HG03135 (cell line): ENCODE results near the gene DAP.
"Not testable (repeated sequence)": the region's sequence is repeated elsewhere in the genome, so short reads cannot be mapped to it uniquely, and the experiment has no call there.

Experiments used
- ATAC-seq: cut with Tn5 transposase; IDR thresholded peaks from one replicate; pipeline ENCODE4 v1.9.1; 2021; ENCODE audit warnings: mild to moderate bottlenecking, moderate library complexity; ENCODE audit not compliant: unreplicated experiment

Gene DAP

DNA sequence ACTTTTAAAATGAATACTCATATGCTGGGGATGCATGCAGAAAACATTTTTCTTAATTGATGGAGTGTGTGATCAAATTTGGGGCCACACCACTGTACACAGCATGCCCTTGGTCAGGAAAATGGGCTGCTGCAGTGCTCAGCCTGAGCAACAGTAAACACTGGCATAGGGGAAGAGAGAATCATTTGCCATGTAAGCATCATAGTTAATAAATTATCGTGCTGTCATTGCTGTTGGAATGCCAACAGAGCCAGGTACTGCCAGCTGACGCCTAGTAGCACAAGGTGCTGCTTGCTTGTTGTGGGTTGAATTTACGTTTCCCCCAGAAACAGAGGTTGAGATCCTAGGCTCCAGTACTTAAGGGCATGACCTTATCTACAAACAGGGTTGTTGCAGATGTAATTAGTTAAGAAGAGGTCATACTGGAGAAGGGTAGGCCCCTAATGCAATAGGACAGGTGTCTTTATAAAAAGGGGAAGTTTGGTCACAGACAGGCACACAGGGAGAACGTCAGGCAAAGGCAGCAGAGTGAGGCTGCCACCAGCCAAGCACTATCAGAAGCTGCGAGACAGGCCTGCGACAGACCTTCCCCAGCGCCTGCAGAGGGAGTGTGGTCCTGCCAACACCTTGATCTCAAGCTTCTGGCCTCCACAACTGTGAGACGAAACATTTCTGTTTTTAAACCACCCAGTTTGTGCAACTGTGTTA lies 25.3 kb downstream of the DAP start:
- ATAC-seq: peak; percentile 73

GRCh38 chr5:10734832-10735523 lies 26.1 kb downstream of the DAP start:
- no peak for ATAC-seq

DNA sequence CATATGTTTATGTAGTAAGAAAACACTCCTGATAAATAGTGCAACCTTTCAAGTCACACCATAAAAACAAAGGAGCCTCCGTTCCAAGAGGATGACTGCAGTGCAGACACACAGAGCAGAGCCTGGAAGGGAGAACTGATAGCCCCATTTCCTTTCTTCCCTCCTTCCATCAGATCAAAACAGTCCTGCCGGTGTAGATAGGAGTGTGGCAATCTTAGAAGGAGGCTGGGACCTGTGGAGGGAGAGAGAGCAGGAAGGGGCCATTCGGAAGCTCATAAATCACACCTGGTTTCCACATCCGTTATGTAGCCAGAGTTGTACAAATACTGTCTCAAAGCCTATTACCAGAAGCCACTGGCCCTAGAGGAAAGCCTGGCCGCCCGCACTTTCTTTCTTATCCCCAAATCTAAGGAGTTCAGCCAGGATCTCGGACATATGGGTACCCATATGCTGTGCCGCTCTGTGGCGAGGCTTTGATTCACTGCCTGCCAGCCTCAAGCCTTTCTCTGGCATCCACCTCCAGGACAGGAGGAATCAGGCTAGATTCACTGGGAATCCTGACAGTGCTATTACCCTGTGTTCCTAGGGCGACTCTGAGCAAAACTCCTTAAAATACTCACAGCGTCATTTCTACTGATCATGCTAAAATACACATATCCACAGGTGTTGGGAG lies 26.9 kb downstream of the DAP start:
- no peak for ATAC-seq

DNA sequence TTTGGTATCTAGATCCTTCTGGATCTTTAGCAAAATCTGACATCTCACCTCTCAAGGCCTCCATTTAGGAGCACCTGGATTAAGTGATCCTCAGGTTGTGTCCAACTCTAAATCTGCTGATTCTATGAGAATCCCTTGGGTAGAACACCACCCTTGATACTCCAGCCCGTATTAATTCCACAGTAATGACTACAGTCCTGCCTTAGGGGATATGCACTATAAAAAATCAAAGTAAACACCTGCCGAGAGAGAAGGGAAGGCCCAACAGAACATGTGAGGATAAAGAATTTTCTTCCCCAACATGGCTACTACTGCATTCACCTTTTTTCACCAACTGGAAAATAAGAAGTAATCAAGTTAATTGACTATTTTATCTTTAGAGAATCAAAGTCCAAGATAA lies 27.6 kb downstream of the DAP start:
- peak; percentile 3 for ATAC-seq

DNA sequence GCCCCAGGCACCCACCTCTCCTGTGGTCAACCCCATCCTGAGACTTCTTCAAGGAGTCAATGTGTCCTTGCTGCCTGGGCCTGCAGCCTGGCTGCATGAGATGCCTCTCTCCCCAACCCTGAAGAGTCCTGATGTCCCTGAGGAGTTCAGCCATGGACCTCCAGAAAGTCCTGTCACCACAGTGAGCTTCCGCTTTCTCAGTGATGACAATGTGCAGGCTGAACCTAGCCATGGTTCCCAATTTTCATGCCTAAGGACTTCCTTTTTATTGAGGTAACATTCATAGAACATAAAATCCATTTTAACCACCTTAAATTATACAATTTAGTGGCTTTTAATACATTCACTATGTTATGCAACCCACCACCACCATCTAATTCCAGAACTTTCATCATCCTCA lies 29.1 kb downstream of the DAP start:
- ATAC-seq: no peak

- no peak for ATAC-seq
These were observed 31.0 kb downstream of the DAP start for GRCh38 chr5:10730043-10730351.

DNA sequence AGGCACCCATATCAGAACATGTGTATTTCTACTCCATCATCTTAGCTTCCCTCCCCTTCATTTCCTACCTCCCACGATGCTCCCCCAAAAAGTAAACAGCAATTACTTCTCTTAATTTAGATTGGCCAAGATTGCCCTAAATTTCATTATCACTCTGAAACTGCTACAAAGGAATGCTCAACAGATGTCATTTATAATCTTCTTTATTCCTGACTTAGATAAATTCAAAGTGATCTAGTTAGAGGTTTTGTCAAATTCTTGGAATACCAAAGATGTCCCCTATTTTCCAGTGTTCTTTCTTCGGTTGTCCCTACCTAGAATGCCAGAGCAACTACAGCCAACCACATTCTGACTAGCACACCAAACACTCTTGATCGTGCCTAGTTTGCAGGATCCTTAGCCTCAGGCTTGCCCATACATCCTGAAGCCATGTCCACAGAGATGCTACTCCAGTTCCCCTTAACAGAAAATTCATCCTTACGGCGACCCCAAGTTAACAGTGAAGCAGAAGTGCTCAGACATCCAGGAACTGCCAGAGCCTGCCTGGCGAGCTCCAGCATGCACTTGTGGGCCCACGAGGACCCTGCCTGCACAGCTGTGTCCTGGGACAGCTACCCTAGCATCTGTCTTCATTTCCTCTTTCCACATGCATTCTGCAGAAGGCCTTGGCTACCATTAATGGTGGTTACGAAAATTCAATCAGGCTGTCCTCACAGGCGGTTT lies 31.6 kb downstream of the DAP start:
- no peak for ATAC-seq

- ATAC-seq: no peak
These were observed 32.4 kb downstream of the DAP start for GRCh38 chr5:10728679-10729078.

DNA sequence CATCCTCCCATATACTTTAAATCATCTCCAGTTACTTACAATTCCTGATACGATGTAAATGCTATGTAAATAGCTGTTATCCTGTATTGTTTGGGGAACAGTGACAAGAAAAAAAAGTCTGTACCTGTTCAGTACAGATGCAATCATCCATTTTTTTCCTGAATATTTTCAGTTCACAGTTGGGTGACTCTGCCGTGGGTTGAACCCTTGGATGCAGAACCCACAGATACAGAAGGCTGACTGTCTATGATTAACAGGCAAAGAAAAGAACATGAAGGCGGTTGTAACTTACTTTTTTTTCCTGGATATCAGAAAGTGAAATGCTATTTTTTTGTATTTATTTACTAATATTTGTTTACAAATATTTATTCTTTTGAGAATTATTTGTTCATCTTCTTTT lies 33.2 kb downstream of the DAP start:
- ATAC-seq: no peak

GRCh38 chr5:10726913-10727517 lies 34.0 kb downstream of the DAP start:
- peak; percentile 83 for ATAC-seq

DNA sequence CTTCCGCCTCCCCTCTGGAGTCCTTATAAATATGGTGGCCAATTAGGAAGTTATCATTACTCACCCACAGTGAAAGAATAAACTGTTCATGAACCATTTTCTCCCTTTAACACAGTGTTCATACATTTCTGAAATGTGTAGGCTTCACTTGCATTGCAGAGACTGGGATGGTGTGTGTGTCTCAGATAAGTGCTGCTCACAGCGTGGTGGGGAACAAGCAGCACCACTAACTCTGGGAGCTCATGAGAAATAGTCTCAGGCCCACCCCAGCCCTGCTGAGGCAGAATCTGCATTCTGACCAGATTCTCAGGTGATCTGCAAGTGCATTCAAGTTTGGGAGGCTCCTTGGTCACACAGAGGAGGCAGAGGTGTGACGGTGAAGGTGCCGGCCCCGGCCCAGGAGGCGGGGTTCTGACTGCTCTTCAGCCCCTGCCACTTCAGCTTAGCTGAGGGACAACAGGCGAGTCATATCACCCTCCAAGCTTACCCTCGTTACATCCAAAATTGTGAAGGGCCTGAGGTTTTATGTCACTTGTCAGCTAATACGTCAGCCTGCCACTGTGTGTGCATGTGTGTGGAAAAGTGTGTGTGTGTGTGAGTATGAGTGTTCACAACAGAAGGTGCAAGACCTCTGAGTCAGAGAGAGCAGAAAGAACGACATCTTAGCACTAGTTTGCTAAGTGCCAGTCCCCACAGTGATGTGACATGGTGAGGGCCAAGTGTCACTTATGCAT lies 34.7 kb downstream of the DAP start:
- no peak for ATAC-seq

- no peak for ATAC-seq
These were observed 35.4 kb downstream of the DAP start for GRCh38 chr5:10725636-10726035.

DNA sequence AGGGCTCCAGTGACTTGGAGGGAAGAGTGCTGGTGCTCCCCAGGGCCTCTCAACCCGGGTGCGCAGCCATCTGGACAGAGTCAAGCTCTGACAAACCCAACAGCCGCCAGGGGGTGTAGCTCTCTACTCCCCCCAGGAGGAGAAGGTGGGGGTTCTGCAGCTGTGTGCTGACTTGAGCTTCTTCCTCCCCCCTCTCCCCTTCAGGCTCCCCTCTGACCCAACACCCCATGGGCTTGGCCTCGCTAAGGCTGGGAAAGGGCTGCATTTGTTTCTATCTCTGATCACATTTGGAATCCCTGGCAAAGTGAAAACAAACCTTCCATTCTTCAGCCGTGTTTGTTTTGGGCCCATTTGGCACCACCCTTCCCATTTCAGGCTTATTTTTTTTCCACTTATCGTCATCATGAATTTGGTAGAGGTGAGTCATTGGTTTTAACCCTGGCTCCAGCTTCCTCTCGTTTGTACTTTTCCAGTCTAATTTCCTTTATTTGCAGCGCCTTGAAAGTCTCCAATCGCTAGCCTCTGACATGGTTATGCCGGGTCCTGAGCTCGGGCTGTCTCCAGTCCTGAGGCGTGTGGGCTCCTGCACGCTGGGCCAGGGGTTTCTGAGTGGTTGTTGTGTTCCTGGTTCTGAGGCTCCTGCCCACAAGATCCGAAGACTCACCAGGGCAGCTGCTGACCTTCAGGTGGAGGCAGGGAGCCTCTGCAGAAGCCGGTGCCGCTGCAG lies 36.1 kb downstream of the DAP start:
- no peak for ATAC-seq

DNA sequence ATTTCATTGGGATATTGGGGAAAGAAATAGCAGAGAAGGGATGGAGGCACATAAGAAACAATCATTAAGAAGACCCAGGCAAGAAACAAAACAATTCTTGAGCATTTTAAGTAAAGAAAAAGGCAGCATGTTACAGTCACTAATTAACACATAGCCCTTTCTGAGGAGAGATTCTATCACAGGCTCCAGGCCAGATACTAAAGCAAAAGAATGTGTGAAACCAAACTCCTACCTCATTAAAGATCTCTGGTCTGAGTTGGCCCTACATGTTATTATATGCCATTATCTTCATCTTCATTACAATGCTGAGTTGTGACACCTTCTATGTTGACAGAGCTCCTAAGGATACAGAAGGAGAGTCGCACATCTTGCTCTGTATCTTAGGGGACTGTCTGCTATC lies 37.5 kb downstream of the DAP start:
- ATAC-seq: no peak

- ATAC-seq: not testable (repeated sequence)
These were observed 40.3 kb downstream of the DAP start for GRCh38 chr5:10720766-10721165.

- ATAC-seq: no peak
These were observed 41.1 kb downstream of the DAP start for GRCh38 chr5:10719965-10720364.

DNA sequence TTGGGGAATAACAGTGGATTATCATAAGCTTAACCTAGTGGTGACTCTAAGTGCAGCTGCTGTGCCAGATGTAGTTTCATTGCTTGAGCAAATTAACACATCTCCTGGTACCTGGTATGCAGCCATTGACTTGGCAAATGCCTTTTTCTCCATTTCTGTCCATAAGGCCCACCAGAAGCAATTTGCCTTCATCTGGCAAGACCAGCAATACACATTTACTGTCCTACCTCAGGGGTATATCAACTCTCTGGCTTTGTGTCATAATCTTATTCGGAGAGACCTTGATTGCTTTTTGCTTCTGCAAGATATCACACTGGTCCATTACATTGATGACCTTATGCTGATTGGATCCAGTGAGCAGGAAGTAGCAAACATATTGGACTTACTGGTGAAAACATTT lies 42.4 kb downstream of the DAP start:
- not testable (repeated sequence) for ATAC-seq

- not testable (repeated sequence) for ATAC-seq
These were observed 44.2 kb downstream of the DAP start for GRCh38 chr5:10716825-10717224.

DNA sequence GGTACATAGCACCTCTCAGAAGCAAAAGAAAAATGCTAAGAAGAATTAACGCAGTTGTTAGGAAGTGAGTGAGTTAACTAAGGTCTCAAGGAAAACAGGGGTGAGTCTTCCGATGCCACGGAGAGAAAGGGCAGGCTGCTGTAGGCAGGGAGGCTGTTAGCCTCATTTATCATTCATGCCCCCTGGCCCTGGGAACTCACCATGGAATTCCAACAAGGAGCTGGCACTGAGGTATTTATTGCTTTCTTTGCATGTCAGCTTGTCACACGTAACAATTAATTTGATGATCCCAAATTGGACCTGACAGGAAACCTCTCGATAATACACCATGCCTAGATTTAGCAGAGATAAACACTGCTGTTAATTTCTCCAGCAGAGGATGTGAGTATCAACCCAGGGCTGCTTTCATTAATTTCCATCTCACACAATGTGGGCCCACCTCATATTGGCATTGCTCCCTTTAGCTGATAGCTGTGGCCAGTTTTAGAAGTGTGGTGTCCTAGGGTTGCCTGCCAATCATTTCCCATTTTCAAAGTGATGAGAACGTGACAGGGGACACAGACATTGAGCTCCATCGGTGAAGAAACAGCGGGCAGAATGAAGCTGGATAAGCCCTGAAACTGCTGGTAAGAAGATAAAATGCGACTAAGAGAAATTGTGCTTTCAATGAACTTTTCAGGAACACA lies 45.3 kb downstream of the DAP start:
- ATAC-seq: no peak
